A673 (cell line): ENCODE measurements around the gene YPEL3. TPM values are rescaled to one million over a fixed set of nuclear protein-coding genes. Genes with fewer than 3 reads are reported as not detected.

ENCODE experiments used
- BruUV-seq: library from RNA; stranded (reverse); fragments of 400-500 nt; replicated peaks from 2 replicates; lab custom pipeline; 2021; lab: Mats Ljungman, UMichigan
- CTCF ChIA-PET: fragments of 300-600 bp; sonication (Branson Sonifier 250); formaldehyde crosslinking; loops from one replicate; lab custom pipeline; 2022; ENCODE audit warnings: antibody characterized with exemption; lab: Charles Lee
- POLR2A ChIA-PET: fragments of 300-600 bp; sonication (Branson Sonifier 250); formaldehyde crosslinking; loops from one replicate; lab custom pipeline; 2022; ENCODE audit warnings: antibody characterized with exemption; ENCODE audit not compliant: low non-redundant PET; lab: Charles Lee
- DNase-seq: peaks from one replicate; pipeline ENCODE4 v3.0.0-alpha.2; 2015; ENCODE audit warnings: low spot score
- H3K27ac ChIP-seq: fragments of 200-600 bp; sonication (generic); 2 replicates; pipeline ENCODE4 v1.5.1; 2016; ENCODE audit warnings: mixed run types, low read depth, mild to moderate bottlenecking, mixed read lengths, antibody characterized with exemption, low read length; ENCODE audit not compliant: poor library complexity, severe bottlenecking
- H3K27me3 ChIP-seq: fragments of 200-600 bp; sonication (generic); replicated peaks from 2 replicates; pipeline ENCODE4 v1.6.1; 2017; ENCODE audit warnings: mixed run types, low read depth, mild to moderate bottlenecking, mixed read lengths, antibody characterized with exemption, low read length; ENCODE audit not compliant: insufficient read depth, poor library complexity
- H3K36me3 ChIP-seq: fragments of 200-600 bp; sonication (generic); 2 replicates; pipeline ENCODE4 v1.6.1; 2016; ENCODE audit warnings: mixed run types, mild to moderate bottlenecking, mixed read lengths, antibody characterized with exemption, low read length; ENCODE audit not compliant: insufficient read depth, poor library complexity, severe bottlenecking
- H3K4me1 ChIP-seq: fragments of 200-600 bp; sonication (generic); 2 replicates; pipeline ENCODE4 v1.6.1; 2017; ENCODE audit warnings: mixed run types, mild to moderate bottlenecking, mixed read lengths, antibody characterized with exemption, low read length; ENCODE audit not compliant: insufficient read depth, poor library complexity, severe bottlenecking
- H3K4me3 ChIP-seq: fragments of 200-600 bp; sonication (generic); 2 replicates; pipeline ENCODE4 v1.5.1; 2016; ENCODE audit warnings: low read depth, mixed run types, mild to moderate bottlenecking, mixed read lengths, low read length; ENCODE audit not compliant: poor library complexity, severe bottlenecking
- H3K9me3 ChIP-seq: fragments of 200-600 bp; sonication (generic); 2 replicates; pipeline ENCODE4 v1.6.1; 2016; ENCODE audit warnings: mixed run types, low read depth, mild to moderate bottlenecking, mixed read lengths, antibody characterized with exemption, low read length; ENCODE audit not compliant: poor library complexity, severe bottlenecking
- CTCF ChIP-seq: fragments of 300-800, 200-600 bp; sonication (generic); conservative IDR thresholded peaks from 2 replicates; pipeline ENCODE4 v1.5.1; 2017; ENCODE audit warnings: low read depth, mild to moderate bottlenecking, antibody characterized with exemption, low read length, moderate library complexity, mixed read lengths
- EZH2 ChIP-seq: fragments of 200-600 bp; sonication (generic); IDR thresholded peaks from 2 replicates; pipeline ENCODE4 v1.6.1; 2017; ENCODE audit warnings: borderline replicate concordance, low read depth, mild to moderate bottlenecking, mixed read lengths, antibody characterized with exemption, low read length; ENCODE audit not compliant: poor library complexity, severe bottlenecking
- intact Hi-C: fragments of 100-400 bp; cut with micrococcal nuclease; formaldehyde crosslinking; loops from one replicate; pipeline ENCODE4 v1.10.0; 2022; ENCODE audit not compliant: unreplicated experiment
- total RNA-seq: library from RNA; stranded (reverse); gene quantifications from 2 replicates; pipeline ENCODE4 v1.2.3, GENCODE V29; 2021

YPEL3 gene
- total RNA-seq, 1 experiment from 2014 or later, result 4.7 TPM

DNA sequence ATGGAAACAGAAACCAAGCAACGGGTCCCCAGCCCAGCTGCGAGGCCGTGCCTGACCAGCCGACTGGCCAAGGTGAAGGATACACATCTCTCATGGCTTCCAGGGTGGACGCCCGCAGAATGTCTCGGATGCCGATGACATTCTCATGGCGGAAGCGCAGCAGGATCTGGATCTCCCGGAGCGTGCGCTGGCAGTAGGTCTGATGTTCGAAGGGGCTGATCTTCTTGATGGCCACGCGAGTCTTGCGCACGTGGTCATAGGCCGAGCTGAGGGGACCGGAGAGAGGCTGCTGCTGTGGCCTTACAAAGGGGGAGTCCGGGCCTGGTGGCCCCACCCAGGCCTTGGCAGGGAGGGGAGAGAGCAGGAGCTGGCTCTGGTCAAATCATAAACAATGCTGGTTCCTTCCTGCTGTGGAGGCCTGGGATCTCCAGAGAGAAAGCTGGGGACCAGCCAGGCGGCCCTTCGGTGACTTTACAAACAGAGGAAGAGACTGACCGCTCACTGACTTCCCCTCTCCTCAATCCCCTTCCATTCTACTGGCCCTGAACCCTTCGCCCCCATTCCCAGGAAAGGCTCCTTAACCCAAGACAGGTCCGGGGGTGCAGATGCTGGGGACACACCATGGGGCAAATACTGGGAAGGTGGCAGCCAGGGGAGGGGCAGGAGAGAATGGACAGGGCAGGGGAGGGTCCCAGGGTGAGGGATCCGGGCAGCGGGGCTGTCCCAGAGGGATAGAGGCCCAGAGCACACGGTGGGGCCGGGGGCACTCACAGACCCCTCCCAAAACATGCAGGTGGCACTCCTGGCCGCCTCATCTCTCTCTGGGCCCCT lies 25.9 kb upstream of the YPEL3 start:
- Histone ChIP-seq H3K4me1 (peaks cover 4% of the 10 kb centered on the region), H3K9me3 (no peaks in the 10 kb centered on the region), H3K4me3 (peak overlapping the region; percentile 90), H3K36me3 (peaks cover 16% of the 10 kb centered on the region), H3K27me3 (no peaks in the 10 kb centered on the region), H3K27ac (peak overlapping the region; percentile 74)
- intact Hi-C loops, result loop anchor here (5.0 kb wide), 1 partner anchor 285 kb away; the partner anchor contains the start of gene ZNF771
- BruUV-seq, result no TSS peak
- CTCF ChIA-PET, result interaction anchor here (0.5 kb wide), 1 partner anchor 77 kb away, joined by 8 read pairs; no protein-coding TSS in a partner anchor
- POLR2A ChIA-PET, result no interaction called here
- DNase-seq, result no peak
- no peak for TF ChIP-seq CTCF
- TF ChIP-seq EZH2, result no peak

GRCh38 chr16:30120340-30121105 lies 24.5 kb upstream of the YPEL3 start:
- no peaks in the 10 kb centered on the region for H3K27me3 ChIP-seq
- no peaks in the 10 kb centered on the region for H3K9me3 ChIP-seq
- no peak for DNase-seq
- TF ChIP-seq CTCF (no peak), EZH2 (no peak)
- POLR2A ChIA-PET, result interaction anchor here (0.6 kb wide), 1 partner anchor 577 kb away, joined by 17 read pairs; no protein-coding TSS in a partner anchor
- CTCF ChIA-PET, result interaction anchor here (0.6 kb wide), 2 partner anchors 10 to 28 kb away, joined by 6 read pairs; no protein-coding TSS in a partner anchor
- no TSS peak for BruUV-seq
- H3K4me1 ChIP-seq, result peaks cover 4% of the 10 kb centered on the region
- intact Hi-C loops, result loop anchor here (5.0 kb wide), 1 partner anchor 287 kb away; the partner anchor contains the start of gene ZNF771
- H3K27ac ChIP-seq, result no peak overlapping the region
- no peak overlapping the region for H3K4me3 ChIP-seq
- H3K36me3 ChIP-seq, result peaks cover 16% of the 10 kb centered on the region

GRCh38 chr16:30119428-30119827 lies 23.4 kb upstream of the YPEL3 start:
- H3K4me3 ChIP-seq, result no peak overlapping the region
- BruUV-seq, result TSS peak; percentile 14
- ChIA-PET POLR2A (no interaction called here), CTCF (no interaction called here)
- H3K27me3 ChIP-seq, result no peaks in the 10 kb centered on the region
- H3K9me3 ChIP-seq, result no peaks in the 10 kb centered on the region
- peaks cover 4% of the 10 kb centered on the region for H3K4me1 ChIP-seq
- no peak for DNase-seq
- peaks cover 16% of the 10 kb centered on the region for H3K36me3 ChIP-seq
- H3K27ac ChIP-seq, result no peak overlapping the region
- no peak for TF ChIP-seq EZH2
- no peak for TF ChIP-seq CTCF
- intact Hi-C loops, result no loop called here
